ENCODE data around the gene ZFP92. TPM values are rescaled to one million over a fixed set of nuclear protein-coding genes. Genes with fewer than 3 reads are reported as not detected.

ZFP92 gene
- total and polyA plus RNA-seq, 7 experiments from 2014 or later: 0.07 to 1.8 (median 0.24) TPM

DNA sequence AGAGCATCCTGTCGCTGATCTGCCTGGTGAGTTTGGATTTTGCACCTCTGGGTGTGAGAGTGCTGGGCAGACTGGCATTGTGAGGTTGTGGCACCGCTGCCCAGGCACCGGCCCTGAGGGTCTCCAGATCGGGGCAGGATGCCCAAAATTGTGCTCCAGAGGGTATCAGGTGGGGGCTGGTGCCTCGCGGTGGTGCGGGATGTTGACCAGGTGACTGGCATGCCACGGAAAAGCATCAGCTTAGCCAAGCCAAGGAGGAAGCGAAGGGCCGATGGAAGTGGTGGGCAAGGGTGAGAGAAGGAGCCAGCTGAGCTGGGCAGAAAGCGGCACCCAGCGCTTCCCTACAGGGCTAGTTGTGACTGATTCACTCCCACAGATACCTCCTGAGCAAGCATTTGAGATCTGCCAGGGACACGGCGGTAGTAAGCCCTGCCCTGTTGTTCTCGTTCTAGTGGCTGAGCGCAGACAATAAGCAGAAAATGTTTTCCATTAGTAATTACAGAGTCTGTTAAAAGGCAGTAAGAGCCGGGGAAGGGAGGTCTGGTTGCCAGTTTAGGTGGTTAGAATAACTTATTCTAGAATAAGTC is 809 bp downstream of the ZFP92 start:
- ChIA-PET CTCF (no interaction called here), POLR2A (no interaction called here)
- Mint-ChIP-seq H3K4me1 (peaks cover 0 to 12% (median 8%) of the 10 kb centered on the region in 7 donors), H3K9me3 (no peaks in the 10 kb centered on the region), H3K27me3 (peaks cover 0 to 3% (median 0%) of the 10 kb centered on the region in 5 donors), H3K4me3 (peak overlapping the region; percentile 29 to 81 (median 67)), H3K36me3 (no peaks in the 10 kb centered on the region), H3K27ac (peak overlapping the region in 2 of 9 donors; percentile 8 to 16)
- H3K36me3 ChIP-seq (ENCODE audit: control insufficient read depth in 2 of 3, insufficient read depth in 3 of 3, low read length in 3 of 3): no peaks in the 10 kb centered on the region
- H3K9me3 ChIP-seq (ENCODE audit: control insufficient read depth in 2 of 3, low read length in 3 of 3): no peaks in the 10 kb centered on the region
- H3K4me1 ChIP-seq (ENCODE audit: control insufficient read depth in 2 of 2, insufficient read depth in 2 of 2, low read length in 2 of 2): no peaks in the 10 kb centered on the region
- intact Hi-C loops (cut with micrococcal nuclease): no loop called here
- no peaks in the 10 kb centered on the region for H3K27me3 ChIP-seq (ENCODE audit: control insufficient read depth in 2 of 2, insufficient read depth in 2 of 2, low read length in 2 of 2)
- H3K4me3 ChIP-seq (ENCODE audit: low read length): peak overlapping the region; percentile 18
- no peak overlapping the region for H3K27ac ChIP-seq (ENCODE audit: low read depth, low read length)
- ATAC-seq (peak; percentile 31), DNase-seq (no peak)

DNA sequence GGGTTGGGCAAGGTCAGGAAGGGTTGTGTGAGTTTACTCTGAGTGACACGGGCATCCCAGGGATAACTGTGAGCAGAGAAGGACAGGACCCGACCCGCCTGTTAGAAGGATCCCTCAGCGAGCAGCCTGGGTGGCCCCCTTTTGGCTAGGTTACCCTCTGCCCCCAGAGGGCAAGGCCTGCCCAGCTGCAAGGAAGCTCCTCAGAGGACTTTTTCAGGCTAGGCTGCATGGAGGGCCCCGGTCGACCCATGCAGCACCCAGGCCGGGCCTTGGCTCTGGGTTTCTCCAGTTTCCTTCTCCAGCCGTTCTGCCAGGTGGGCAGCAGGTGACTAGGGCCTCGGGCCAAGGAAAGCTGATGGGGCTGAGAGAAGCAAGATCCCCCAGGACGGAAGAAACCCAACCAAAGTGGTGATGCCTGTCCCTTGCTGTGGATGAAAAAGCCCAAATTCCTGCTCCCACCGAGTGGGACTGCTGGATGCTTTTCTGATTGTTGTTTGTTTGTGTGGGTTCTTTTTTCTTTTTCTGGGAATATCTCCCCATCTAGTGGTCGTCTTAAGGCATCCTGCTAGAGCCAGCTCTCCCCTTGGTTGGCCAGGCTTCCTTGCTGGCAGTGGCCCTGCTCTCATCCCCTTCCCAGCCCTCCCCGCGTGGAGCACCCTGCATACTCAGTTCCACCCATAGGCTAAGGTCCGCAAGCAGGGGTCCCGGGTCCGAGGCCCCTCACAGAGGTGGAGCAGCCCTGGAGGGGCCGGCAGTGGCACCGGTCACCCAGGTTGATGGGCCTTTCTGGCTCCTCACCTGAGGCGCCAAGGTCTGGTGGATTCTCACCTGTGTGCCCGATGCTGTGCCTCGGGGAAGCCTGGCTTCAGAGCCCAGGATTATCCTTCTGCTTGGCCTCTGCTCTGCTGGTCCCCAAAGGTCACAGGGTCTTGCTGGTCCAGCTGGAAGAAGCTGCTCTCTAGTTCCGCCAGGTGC is 1.8 kb downstream of the ZFP92 start:
- peaks cover 0 to 3% (median 0%) of the 10 kb centered on the region in 5 donors for H3K27me3 Mint-ChIP-seq
- H3K4me3 ChIP-seq (ENCODE audit: low read length): no peak overlapping the region
- ChIA-PET CTCF (no interaction called here), POLR2A (no interaction called here)
- H3K9me3 ChIP-seq (ENCODE audit: control insufficient read depth in 2 of 3, low read length in 3 of 3): no peaks in the 10 kb centered on the region
- ATAC-seq (no peak), DNase-seq (no peak)
- no peak overlapping the region for H3K27ac Mint-ChIP-seq
- intact Hi-C loops (cut with micrococcal nuclease): no loop called here
- H3K36me3 ChIP-seq (ENCODE audit: control insufficient read depth in 2 of 3, insufficient read depth in 3 of 3, low read length in 3 of 3): no peaks in the 10 kb centered on the region
- no peaks in the 10 kb centered on the region for H3K4me1 ChIP-seq (ENCODE audit: control insufficient read depth in 2 of 2, insufficient read depth in 2 of 2, low read length in 2 of 2)
- no peak overlapping the region for H3K27ac ChIP-seq (ENCODE audit: low read depth, low read length)
- peak overlapping the region in 3 of 10 donors; percentile 77 to 81 (median 78) for H3K4me3 Mint-ChIP-seq
- no peaks in the 10 kb centered on the region for H3K27me3 ChIP-seq (ENCODE audit: control insufficient read depth in 2 of 2, insufficient read depth in 2 of 2, low read length in 2 of 2)
- no peaks in the 10 kb centered on the region for H3K9me3 Mint-ChIP-seq
- H3K4me1 Mint-ChIP-seq: peaks cover 0 to 12% (median 8%) of the 10 kb centered on the region in 7 donors
- H3K36me3 Mint-ChIP-seq: no peaks in the 10 kb centered on the region

DNA sequence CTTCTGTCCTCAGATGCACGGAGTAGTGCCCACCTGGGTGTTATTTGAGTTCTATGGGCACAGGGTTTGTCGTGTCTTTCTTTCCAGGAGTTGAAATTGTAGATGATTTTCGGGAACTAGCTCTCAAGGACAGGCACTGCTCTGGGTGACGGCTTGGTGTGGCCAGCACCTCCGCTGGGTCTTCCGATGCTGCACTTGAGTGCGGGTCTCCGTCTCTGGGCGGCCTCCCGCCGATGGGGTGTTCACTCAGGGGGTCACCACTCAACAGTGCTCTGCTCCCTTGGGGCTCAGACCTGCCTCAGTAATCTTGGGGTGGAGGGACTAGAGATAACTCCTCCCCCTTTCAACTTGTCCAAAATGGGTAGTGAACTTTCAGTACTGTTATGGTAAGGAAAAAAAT is 2.5 kb downstream of the ZFP92 start:
- peaks cover 0 to 12% (median 8%) of the 10 kb centered on the region in 7 donors for H3K4me1 Mint-ChIP-seq
- ATAC-seq (no peak), DNase-seq (no peak)
- H3K4me3 Mint-ChIP-seq: peak overlapping the region in 4 of 10 donors; percentile 20 to 37 (median 21)
- no peaks in the 10 kb centered on the region for H3K36me3 Mint-ChIP-seq
- no peak overlapping the region for H3K27ac Mint-ChIP-seq
- CTCF ChIA-PET: no interaction called here
- H3K4me3 ChIP-seq (ENCODE audit: low read length): no peak overlapping the region
- POLR2A ChIA-PET: no interaction called here
- intact Hi-C loops (cut with micrococcal nuclease): no loop called here
- H3K4me1 ChIP-seq (ENCODE audit: control insufficient read depth in 2 of 2, insufficient read depth in 2 of 2, low read length in 2 of 2): no peaks in the 10 kb centered on the region
- H3K27me3 ChIP-seq (ENCODE audit: control insufficient read depth in 2 of 2, insufficient read depth in 2 of 2, low read length in 2 of 2): no peaks in the 10 kb centered on the region
- no peaks in the 10 kb centered on the region for H3K9me3 Mint-ChIP-seq
- H3K27me3 Mint-ChIP-seq: peaks cover 0 to 3% (median 0%) of the 10 kb centered on the region in 5 donors
- H3K36me3 ChIP-seq (ENCODE audit: control insufficient read depth in 2 of 3, insufficient read depth in 3 of 3, low read length in 3 of 3): no peaks in the 10 kb centered on the region
- no peaks in the 10 kb centered on the region for H3K9me3 ChIP-seq (ENCODE audit: control insufficient read depth in 2 of 3, low read length in 3 of 3)
- H3K27ac ChIP-seq (ENCODE audit: low read depth, low read length): no peak overlapping the region

DNA sequence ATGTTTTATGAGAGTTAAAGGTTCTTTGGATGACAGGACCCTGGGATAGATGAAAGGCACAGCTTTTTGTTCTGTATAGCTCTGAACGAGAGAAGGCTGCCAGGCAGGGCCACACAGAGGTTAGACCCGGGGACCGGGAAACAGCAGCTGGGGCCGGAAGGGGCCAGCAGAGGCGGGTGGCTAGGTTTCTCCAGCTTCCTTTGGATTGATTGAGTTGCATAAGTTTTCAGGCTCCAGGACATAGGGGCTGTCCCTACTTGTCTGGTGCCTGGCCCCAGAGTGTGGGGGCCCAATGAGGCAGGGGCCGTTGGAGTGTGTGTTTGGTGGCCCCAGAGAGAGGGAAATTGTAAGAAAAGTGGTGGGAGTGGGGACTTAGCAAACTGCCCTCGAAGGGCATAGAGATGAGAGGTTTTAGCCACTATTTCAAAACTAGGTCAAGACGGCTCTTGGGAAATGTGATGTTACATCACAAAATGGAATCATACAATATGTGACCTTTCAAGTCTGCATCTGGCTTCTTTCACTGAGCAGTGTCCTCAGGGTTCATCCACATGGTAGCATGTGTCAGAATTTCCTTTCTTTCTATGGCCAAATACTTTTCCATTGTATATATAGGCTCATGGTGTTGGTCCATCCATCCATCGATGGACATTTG is 3.7 kb downstream of the ZFP92 start:
- intact Hi-C loops (cut with micrococcal nuclease): no loop called here
- Mint-ChIP-seq H3K27me3 (peaks cover 0 to 3% (median 0%) of the 10 kb centered on the region in 5 donors), H3K4me3 (no peak overlapping the region), H3K4me1 (peaks cover 0 to 12% (median 8%) of the 10 kb centered on the region in 7 donors), H3K27ac (no peak overlapping the region), H3K9me3 (no peaks in the 10 kb centered on the region), H3K36me3 (no peaks in the 10 kb centered on the region)
- Histone ChIP-seq H3K4me3 (ENCODE audit: low read length) (no peak overlapping the region), H3K27me3 (ENCODE audit: control insufficient read depth in 2 of 2, insufficient read depth in 2 of 2, low read length in 2 of 2) (no peaks in the 10 kb centered on the region), H3K27ac (ENCODE audit: low read depth, low read length) (no peak overlapping the region), H3K4me1 (ENCODE audit: control insufficient read depth in 2 of 2, insufficient read depth in 2 of 2, low read length in 2 of 2) (no peaks in the 10 kb centered on the region), H3K9me3 (ENCODE audit: control insufficient read depth in 2 of 3, low read length in 3 of 3) (no peaks in the 10 kb centered on the region), H3K36me3 (ENCODE audit: control insufficient read depth in 2 of 3, insufficient read depth in 3 of 3, low read length in 3 of 3) (no peaks in the 10 kb centered on the region)
- no peak for DNase-seq
- no peak for ATAC-seq
- ChIA-PET CTCF (no interaction called here), POLR2A (no interaction called here)

DNA sequence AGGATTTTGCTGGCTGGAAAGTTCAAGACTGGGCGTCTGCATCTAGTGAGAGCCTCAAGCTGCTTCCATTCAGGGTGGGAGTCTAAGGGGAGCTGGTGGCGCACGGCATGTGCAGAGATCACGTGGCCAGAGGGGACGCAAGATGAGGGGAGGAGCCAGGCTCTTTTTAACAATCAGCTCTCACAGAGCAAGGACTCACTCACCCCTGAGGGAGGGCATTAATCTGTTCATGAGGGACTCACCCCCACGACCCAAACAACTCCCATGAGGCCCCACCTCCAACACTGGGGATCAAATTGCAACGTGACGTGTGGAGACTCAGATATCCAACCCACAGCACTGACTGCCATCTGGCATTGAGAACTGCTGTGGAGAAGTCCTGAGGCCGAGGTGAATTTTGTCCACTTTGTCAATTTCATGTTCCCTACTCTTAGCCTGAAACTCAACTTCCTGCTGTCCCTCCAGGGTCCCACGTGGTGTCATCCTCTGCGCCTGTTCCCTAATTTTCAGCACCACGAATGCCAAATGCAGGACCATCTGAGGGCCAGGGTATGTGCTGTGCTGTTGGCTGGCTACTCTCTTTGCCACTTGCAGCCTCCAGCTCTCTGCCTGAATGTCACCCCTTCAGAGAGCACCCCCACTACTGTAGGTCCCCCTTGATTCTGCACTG is 5.6 kb downstream of the ZFP92 start:
- Histone ChIP-seq H3K9me3 (ENCODE audit: control insufficient read depth in 2 of 3, low read length in 3 of 3) (no peaks in the 10 kb centered on the region), H3K27me3 (ENCODE audit: control insufficient read depth in 2 of 2, insufficient read depth in 2 of 2, low read length in 2 of 2) (no peaks in the 10 kb centered on the region), H3K4me3 (ENCODE audit: low read length) (no peak overlapping the region), H3K4me1 (ENCODE audit: control insufficient read depth in 2 of 2, insufficient read depth in 2 of 2, low read length in 2 of 2) (no peaks in the 10 kb centered on the region), H3K27ac (ENCODE audit: low read depth, low read length) (no peak overlapping the region), H3K36me3 (ENCODE audit: control insufficient read depth in 2 of 3, insufficient read depth in 3 of 3, low read length in 3 of 3) (no peaks in the 10 kb centered on the region)
- Mint-ChIP-seq H3K9me3 (no peaks in the 10 kb centered on the region), H3K27me3 (peaks cover 0 to 2% (median 0%) of the 10 kb centered on the region in 5 donors), H3K4me3 (no peak overlapping the region), H3K27ac (no peak overlapping the region), H3K4me1 (peaks cover 0 to 10% (median 6%) of the 10 kb centered on the region in 7 donors), H3K36me3 (peaks cover 0 to 6% (median 0%) of the 10 kb centered on the region in 5 donors)
- intact Hi-C loops (cut with micrococcal nuclease): no loop called here
- DNase-seq (no peak), ATAC-seq (no peak)
- ChIA-PET POLR2A (no interaction called here), CTCF (interaction anchor here (0.7 kb wide), 1 partner anchor 92 kb away, joined by 3 read pairs; no protein-coding TSS in a partner anchor)

DNA sequence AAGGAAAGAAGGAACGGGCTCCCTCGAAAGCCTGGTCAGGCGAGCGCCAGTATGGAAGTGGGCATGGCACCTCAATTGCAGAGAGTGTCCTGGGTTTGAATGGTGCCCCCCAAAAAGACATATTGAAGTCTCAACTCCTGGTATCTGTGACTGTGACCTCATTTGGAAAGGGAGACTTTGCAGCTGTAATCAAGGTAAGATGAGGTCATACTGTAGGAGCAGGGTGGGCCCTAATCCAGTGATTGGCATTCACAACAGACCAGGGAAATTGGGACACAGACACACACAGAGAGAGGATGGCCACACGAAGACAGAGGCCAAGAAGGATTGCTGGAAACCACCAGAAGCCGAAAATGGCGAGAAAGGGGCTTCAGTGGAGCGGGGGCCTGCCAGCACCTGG is 6.4 kb downstream of the ZFP92 start:
- Histone ChIP-seq H3K4me3 (ENCODE audit: low read length) (no peak overlapping the region), H3K4me1 (ENCODE audit: control insufficient read depth in 2 of 2, insufficient read depth in 2 of 2, low read length in 2 of 2) (no peaks in the 10 kb centered on the region), H3K27me3 (ENCODE audit: control insufficient read depth in 2 of 2, insufficient read depth in 2 of 2, low read length in 2 of 2) (no peaks in the 10 kb centered on the region), H3K9me3 (ENCODE audit: control insufficient read depth in 2 of 3, low read length in 3 of 3) (no peaks in the 10 kb centered on the region), H3K27ac (ENCODE audit: low read depth, low read length) (no peak overlapping the region), H3K36me3 (ENCODE audit: control insufficient read depth in 2 of 3, insufficient read depth in 3 of 3, low read length in 3 of 3) (no peaks in the 10 kb centered on the region)
- Mint-ChIP-seq H3K4me1 (peaks cover 0 to 4% (median 0%) of the 10 kb centered on the region in 7 donors), H3K27ac (no peak overlapping the region), H3K9me3 (no peaks in the 10 kb centered on the region), H3K36me3 (peaks cover 0 to 6% (median 0%) of the 10 kb centered on the region in 5 donors), H3K4me3 (no peak overlapping the region), H3K27me3 (no peaks in the 10 kb centered on the region)
- ChIA-PET POLR2A (no interaction called here), CTCF (no interaction called here)
- intact Hi-C loops (cut with micrococcal nuclease): no loop called here
- DNase-seq (no peak), ATAC-seq (no peak)

Data from naive thymus-derived CD4-positive, alpha-beta T cell (primary cell).